ENCODE results near the gene PLK3.

- TF ChIP-seq PATZ1 (CRISPR knock-in tag; IDR thresholded peaks at IDR 0.05; ENCODE audit: borderline replicate concordance), result no peak
- TF ChIP-seq CREB5 (CRISPR knock-in tag; IDR thresholded peaks at IDR 0.05; ENCODE audit: low read depth), result no peak
- no peak for TF ChIP-seq ZNF70 (CRISPR knock-in tag; IDR thresholded peaks at IDR 0.05)
- TF ChIP-seq ZFP3 (CRISPR knock-in tag; IDR thresholded peaks at IDR 0.05), result no peak
- no peak for TF ChIP-seq ZNF8 (CRISPR knock-in tag; IDR thresholded peaks at IDR 0.05)
- no peak for TF ChIP-seq ARNTL (CRISPR knock-in tag; IDR thresholded peaks at IDR 0.05; ENCODE audit: borderline replicate concordance, low read depth)
- TF ChIP-seq, protein P1, sequence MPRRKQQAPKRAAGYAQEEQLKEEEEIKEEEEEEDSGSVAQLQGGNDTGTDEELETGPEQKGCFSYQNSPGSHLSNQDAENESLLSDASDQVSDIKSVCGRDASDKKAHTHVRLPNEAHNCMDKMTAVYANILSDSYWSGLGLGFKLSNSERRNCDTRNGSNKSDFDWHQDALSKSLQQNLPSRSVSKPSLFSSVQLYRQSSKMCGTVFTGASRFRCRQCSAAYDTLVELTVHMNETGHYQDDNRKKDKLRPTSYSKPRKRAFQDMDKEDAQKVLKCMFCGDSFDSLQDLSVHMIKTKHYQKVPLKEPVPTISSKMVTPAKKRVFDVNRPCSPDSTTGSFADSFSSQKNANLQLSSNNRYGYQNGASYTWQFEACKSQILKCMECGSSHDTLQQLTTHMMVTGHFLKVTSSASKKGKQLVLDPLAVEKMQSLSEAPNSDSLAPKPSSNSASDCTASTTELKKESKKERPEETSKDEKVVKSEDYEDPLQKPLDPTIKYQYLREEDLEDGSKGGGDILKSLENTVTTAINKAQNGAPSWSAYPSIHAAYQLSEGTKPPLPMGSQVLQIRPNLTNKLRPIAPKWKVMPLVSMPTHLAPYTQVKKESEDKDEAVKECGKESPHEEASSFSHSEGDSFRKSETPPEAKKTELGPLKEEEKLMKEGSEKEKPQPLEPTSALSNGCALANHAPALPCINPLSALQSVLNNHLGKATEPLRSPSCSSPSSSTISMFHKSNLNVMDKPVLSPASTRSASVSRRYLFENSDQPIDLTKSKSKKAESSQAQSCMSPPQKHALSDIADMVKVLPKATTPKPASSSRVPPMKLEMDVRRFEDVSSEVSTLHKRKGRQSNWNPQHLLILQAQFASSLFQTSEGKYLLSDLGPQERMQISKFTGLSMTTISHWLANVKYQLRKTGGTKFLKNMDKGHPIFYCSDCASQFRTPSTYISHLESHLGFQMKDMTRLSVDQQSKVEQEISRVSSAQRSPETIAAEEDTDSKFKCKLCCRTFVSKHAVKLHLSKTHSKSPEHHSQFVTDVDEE (CRISPR knock-in tag; IDR thresholded peaks at IDR 0.05), result no peak
- no peak for TF ChIP-seq ZNF565 (CRISPR knock-in tag; conservative IDR thresholded peaks at IDR 0.05; ENCODE audit: low read depth)
- TF ChIP-seq CSRNP3 (CRISPR knock-in tag; IDR thresholded peaks at IDR 0.05), result no peak
Measured at GRCh38 chr1:44828841-44829440, 28.8 kb downstream of the PLK3 start.
